ENCODE data around the gene ASAP3. TPM values are rescaled to one million over a fixed set of nuclear protein-coding genes. Genes with fewer than 3 reads are reported as not detected.

The ASAP3 gene
- total RNA-seq, 1 donor from 2014 or later = 96.6 TPM

DNA sequence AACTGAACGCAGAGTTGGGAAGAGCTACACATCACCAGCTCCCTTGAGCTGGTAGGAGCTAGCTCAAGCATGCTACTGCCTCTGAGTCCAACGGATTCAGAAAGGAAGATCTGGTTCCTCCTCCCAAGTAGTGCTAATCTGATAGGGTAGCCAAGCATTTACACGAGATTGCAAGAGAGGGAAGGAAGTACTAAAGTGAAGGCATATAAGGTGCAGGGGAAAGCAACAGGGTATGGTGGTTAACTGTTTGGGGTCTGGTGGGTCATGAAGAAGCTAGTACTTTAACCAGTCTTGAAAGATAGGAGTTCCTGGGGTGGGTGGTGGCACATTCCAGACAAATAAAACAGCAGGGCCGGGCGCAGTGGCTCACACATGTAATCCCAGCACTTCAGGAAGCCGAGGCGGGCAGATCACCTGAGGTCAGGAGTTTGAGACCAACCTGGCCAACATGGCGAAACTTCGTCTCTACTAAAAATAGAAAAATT is 94.1 kb downstream of the ASAP3 start:
- DNase-seq (ENCODE audit: low spot score in 2 of 2, unreplicated experiment in 2 of 2) = no peak
- H3K9me3 Mint-ChIP-seq = no peaks in the 10 kb centered on the region
- H3K27me3 Mint-ChIP-seq (ENCODE audit: low read depth) = no peaks in the 10 kb centered on the region
- no peak overlapping the region for H3K27ac Mint-ChIP-seq
- peaks cover 17% of the 10 kb centered on the region for H3K4me1 Mint-ChIP-seq
- H3K36me3 Mint-ChIP-seq = no peaks in the 10 kb centered on the region
- TF ChIP-seq, protein P1, sequence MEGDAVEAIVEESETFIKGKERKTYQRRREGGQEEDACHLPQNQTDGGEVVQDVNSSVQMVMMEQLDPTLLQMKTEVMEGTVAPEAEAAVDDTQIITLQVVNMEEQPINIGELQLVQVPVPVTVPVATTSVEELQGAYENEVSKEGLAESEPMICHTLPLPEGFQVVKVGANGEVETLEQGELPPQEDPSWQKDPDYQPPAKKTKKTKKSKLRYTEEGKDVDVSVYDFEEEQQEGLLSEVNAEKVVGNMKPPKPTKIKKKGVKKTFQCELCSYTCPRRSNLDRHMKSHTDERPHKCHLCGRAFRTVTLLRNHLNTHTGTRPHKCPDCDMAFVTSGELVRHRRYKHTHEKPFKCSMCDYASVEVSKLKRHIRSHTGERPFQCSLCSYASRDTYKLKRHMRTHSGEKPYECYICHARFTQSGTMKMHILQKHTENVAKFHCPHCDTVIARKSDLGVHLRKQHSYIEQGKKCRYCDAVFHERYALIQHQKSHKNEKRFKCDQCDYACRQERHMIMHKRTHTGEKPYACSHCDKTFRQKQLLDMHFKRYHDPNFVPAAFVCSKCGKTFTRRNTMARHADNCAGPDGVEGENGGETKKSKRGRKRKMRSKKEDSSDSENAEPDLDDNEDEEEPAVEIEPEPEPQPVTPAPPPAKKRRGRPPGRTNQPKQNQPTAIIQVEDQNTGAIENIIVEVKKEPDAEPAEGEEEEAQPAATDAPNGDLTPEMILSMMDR (IDR thresholded peaks at IDR 0.05; ENCODE audit: unreplicated experiment) = no peak
- no peak overlapping the region for H3K4me3 Mint-ChIP-seq

- TF ChIP-seq, protein P1 (IDR thresholded peaks at IDR 0.05; ENCODE audit: unreplicated experiment) = no peak
- DNase-seq (ENCODE audit: low spot score in 2 of 2, unreplicated experiment in 2 of 2) = no peak
- Mint-ChIP-seq H3K27ac (no peak overlapping the region), H3K4me3 (no peak overlapping the region), H3K27me3 (ENCODE audit: low read depth) (no peaks in the 10 kb centered on the region), H3K9me3 (no peaks in the 10 kb centered on the region), H3K4me1 (peaks cover 14% of the 10 kb centered on the region), H3K36me3 (no peaks in the 10 kb centered on the region)
Observed at GRCh38 chr1:23387494-23387893, 96.5 kb downstream of the ASAP3 start.

- TF ChIP-seq, protein P1 (IDR thresholded peaks at IDR 0.05; ENCODE audit: unreplicated experiment) = no peak
- Mint-ChIP-seq H3K27ac (no peak overlapping the region), H3K4me1 (peaks cover 24% of the 10 kb centered on the region), H3K4me3 (no peak overlapping the region), H3K9me3 (no peaks in the 10 kb centered on the region), H3K36me3 (peaks cover 3% of the 10 kb centered on the region), H3K27me3 (ENCODE audit: low read depth) (no peaks in the 10 kb centered on the region)
- DNase-seq (ENCODE audit: low spot score in 2 of 2, unreplicated experiment in 2 of 2) = no peak
Observed at GRCh38 chr1:23385119-23385621, 98.8 kb downstream of the ASAP3 start.

GRCh38 chr1:23384312-23385058 is 99.5 kb downstream of the ASAP3 start:
- no peaks in the 10 kb centered on the region for H3K9me3 Mint-ChIP-seq
- peaks cover 24% of the 10 kb centered on the region for H3K4me1 Mint-ChIP-seq
- peaks cover 3% of the 10 kb centered on the region for H3K36me3 Mint-ChIP-seq
- no peak for DNase-seq (ENCODE audit: low spot score in 2 of 2, unreplicated experiment in 2 of 2)
- H3K27ac Mint-ChIP-seq = no peak overlapping the region
- TF ChIP-seq, protein P1 (IDR thresholded peaks at IDR 0.05; ENCODE audit: unreplicated experiment) = no peak
- no peaks in the 10 kb centered on the region for H3K27me3 Mint-ChIP-seq (ENCODE audit: low read depth)
- H3K4me3 Mint-ChIP-seq = no peak overlapping the region

DNA sequence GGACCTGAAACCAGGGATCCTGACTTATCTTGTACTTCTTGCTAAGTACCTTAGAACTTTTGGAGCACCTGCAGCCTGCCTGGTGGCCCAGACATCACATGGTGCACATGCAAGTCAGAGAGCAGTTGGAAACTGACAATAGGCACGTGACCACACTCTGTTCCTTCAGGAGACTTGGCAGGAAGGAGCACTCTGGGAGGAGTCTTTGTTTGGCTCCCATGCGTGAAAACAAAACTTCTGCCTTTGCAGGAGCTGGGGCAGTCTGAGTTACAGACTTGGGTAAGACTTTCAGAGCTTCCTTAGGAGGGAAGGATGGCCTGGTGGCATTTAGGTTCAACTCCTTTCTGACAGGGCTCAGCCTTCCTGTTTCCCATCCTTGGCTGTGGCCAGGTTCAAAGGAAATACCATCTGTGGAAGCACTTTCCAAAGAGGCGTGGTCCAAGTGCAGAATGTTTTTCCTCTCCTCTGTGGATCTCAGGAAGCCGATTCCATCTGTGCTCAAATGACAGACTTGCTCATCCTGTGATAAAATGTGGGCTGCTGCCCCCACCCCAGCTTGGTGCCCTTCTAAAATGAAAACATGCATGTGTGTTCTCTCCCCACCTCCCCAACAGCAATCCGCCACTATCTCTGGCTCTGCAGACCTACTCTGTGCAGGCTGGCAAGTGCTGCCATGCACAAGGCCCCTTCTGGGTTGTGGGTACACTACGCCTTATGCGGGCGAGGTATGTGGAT is 100.2 kb downstream of the ASAP3 start:
- no peak overlapping the region for H3K27ac Mint-ChIP-seq
- no peak overlapping the region for H3K4me3 Mint-ChIP-seq
- H3K9me3 Mint-ChIP-seq = no peaks in the 10 kb centered on the region
- H3K36me3 Mint-ChIP-seq = peaks cover 3% of the 10 kb centered on the region
- no peaks in the 10 kb centered on the region for H3K27me3 Mint-ChIP-seq (ENCODE audit: low read depth)
- TF ChIP-seq, protein P1 (IDR thresholded peaks at IDR 0.05; ENCODE audit: unreplicated experiment) = no peak
- DNase-seq (ENCODE audit: low spot score in 2 of 2, unreplicated experiment in 2 of 2) = no peak
- peaks cover 24% of the 10 kb centered on the region for H3K4me1 Mint-ChIP-seq
